ENCODE results near the gene ACTN2. TPM values are rescaled to one million over a fixed set of nuclear protein-coding genes. Genes with fewer than 3 reads are reported as not detected.

ACTN2 gene
- total and polyA plus RNA-seq, 2 donors (not counting 3 experiments of a cell fraction or from before 2014, with no cell fraction given): 0.22 to 0.55 TPM

DNA sequence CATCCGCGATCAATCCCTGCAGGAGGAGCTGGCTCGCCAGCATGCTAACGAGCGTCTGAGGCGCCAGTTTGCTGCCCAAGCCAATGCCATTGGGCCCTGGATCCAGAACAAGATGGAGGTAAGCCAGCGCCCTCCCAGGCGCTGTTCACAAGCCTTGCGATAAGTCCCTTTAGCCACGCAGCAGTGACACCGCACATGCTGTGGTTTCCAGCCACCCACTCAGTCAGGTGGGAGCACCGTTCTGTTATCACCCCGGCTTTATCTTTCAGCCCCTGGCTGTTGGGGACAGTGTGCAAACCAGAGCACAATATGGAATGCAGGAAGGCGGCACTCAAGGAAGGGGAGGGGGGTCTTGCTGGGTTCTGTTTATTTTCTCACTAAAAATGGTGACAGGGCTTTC lies 67.7 kb downstream of the ACTN2 start:
- Histone ChIP-seq H3K79me2 (ENCODE audit: control insufficient read depth, insufficient read depth, low read length) (no peaks in the 10 kb centered on the region), H2AFZ (ENCODE audit: low read depth, low read length) (no peak overlapping the region), H3K36me3 (ENCODE audit: control insufficient read depth in 2 of 2, extremely low read depth in 1 of 2, insufficient read depth in 2 of 2, low read length in 2 of 2) (no peaks in the 10 kb centered on the region), H3K4me1 (ENCODE audit: control insufficient read depth, extremely low read depth, insufficient read depth, low read length) (no peaks in the 10 kb centered on the region), H3K27me3 (ENCODE audit: control insufficient read depth in 2 of 2, insufficient read depth in 2 of 2, low read length in 2 of 2) (no peaks in the 10 kb centered on the region), H4K20me1 (replicated peaks; ENCODE audit: control insufficient read depth, extremely low read depth, insufficient read depth, low read length) (no peaks in the 10 kb centered on the region), H3K9ac (replicated peaks; ENCODE audit: extremely low read depth, insufficient read depth, low read length) (no peak overlapping the region), H3K9me1 (replicated peaks; ENCODE audit: control insufficient read depth, extremely low read depth, insufficient read depth, low read length) (no peaks in the 10 kb centered on the region), H3K9me3 (replicated peaks; ENCODE audit: control insufficient read depth, insufficient read depth, low read length) (no peaks in the 10 kb centered on the region), H3K4me3 (replicated peaks in 1 of 3; ENCODE audit: insufficient read depth in 1 of 3, low read depth in 1 of 3, low read length in 3 of 3) (no peak overlapping the region), H3K27ac (ENCODE audit: insufficient read depth, low read depth, low read length) (no peak overlapping the region), H3K4me2 (ENCODE audit: insufficient read depth, low read length) (no peak overlapping the region)
- intact Hi-C loops (cut with micrococcal nuclease): no loop called here
- dilution Hi-C loops (cut with MboI; ENCODE audit: extremely low pct_ligation_motif_present, low sequenced_read_pairs): no loop called here
- no peak for TF ChIP-seq MAX (IDR thresholded peaks at IDR 0.05; ENCODE audit: insufficient read depth, insufficient read length)
- TF ChIP-seq JUN (IDR thresholded peaks at IDR 0.05; ENCODE audit: borderline replicate concordance, insufficient read depth, insufficient read length, low read depth): no peak
- no peak for TF ChIP-seq POLR2A (IDR thresholded peaks at IDR 0.05; ENCODE audit: low read depth, low read length)
- no peak for TF ChIP-seq FOS (IDR thresholded peaks at IDR 0.05; ENCODE audit: borderline replicate concordance, insufficient read depth, low read length)
- no peak for TF ChIP-seq EZH2 (IDR thresholded peaks at IDR 0.05; ENCODE audit: borderline replicate concordance, low read depth, low read length, severe bottlenecking)
- no peak for TF ChIP-seq GATA2 (IDR thresholded peaks at IDR 0.05; ENCODE audit: insufficient read depth, insufficient read length, low read depth, low read length)
- no peak for TF ChIP-seq CTCF (IDR thresholded peaks at IDR 0.05; ENCODE audit: extremely low read depth in 1 of 2, insufficient read depth in 1 of 2, low read depth in 1 of 2, low read length in 2 of 2)
- no peak for TF ChIP-seq MYC (IDR thresholded peaks at IDR 0.05; ENCODE audit: low read depth, low read length)
- no peak for TF ChIP-seq POLR2AphosphoS5 (IDR thresholded peaks at IDR 0.05; ENCODE audit: insufficient read depth, low read depth, low read length)
- POLR2A ChIA-PET: no interaction called here
- no peak for DNase-seq (ENCODE audit: low read depth, low spot score)
- BruUV-seq (replicated peaks): no TSS peak
- no peak for FAIRE-seq
- CTCF ChIA-PET: interaction anchor here (1.1 to 1.2 kb wide), 3 partner anchors 8 to 808 kb away, joined by 3 to 6 read pairs (median 6); no protein-coding TSS in a partner anchor

Data from endothelial cell of umbilical vein (primary cell).